ENCODE results near the gene RYK.
"Not testable (repeated sequence)": the region's sequence is repeated elsewhere in the genome, so short reads cannot be mapped to it uniquely, and the experiment has no call there.

RYK gene

GRCh38 chr3:134211797-134212196 lies 38.9 kb downstream of the RYK start:
- no peak overlapping the region for H3K4me3 ChIP-seq (replicated peaks; ENCODE audit: low read depth, low read length)
- peak; percentile 66 for TF ChIP-seq CTCF (IDR thresholded peaks at IDR 0.05; ENCODE audit: insufficient read depth, low read length, poor library complexity, severe bottlenecking)
- no peaks in the 10 kb centered on the region for H3K27me3 ChIP-seq (replicated peaks; ENCODE audit: control insufficient read depth, insufficient read depth, low read length)
- DNase-seq (ENCODE audit: extremely low read depth, insufficient read length), result no peak
- H3K36me3 ChIP-seq (ENCODE audit: control insufficient read depth, insufficient read depth, low read length), result no peaks in the 10 kb centered on the region; the same call in 1 of the 2 replicates

DNA sequence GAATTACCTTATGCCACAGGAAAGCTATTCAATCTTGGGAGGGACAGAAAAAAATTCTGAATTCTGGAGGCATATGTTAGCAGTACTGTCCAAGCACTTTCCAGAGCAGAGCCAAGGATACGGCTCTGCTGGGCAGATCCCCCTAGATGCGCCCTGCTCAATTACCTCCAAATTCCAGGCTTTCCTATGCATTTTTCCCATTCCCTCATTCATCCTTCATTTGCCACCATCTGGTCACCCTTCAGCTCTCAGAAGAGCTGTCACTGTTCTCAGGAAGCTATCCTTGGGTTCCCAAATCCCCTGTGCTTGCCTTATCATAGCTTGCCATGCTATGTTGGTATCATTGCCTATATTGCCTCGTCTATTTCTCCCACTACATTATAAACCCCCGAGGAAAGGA lies 45.2 kb downstream of the RYK start:
- no peaks in the 10 kb centered on the region for H3K36me3 ChIP-seq (ENCODE audit: control insufficient read depth, insufficient read depth, low read length)
- TF ChIP-seq CTCF (IDR thresholded peaks at IDR 0.05; ENCODE audit: insufficient read depth, low read length, poor library complexity, severe bottlenecking), result no peak
- no peak overlapping the region for H3K4me3 ChIP-seq (replicated peaks; ENCODE audit: low read depth, low read length)
- no peak for DNase-seq (ENCODE audit: extremely low read depth, insufficient read length)
- H3K27me3 ChIP-seq (replicated peaks; ENCODE audit: control insufficient read depth, insufficient read depth, low read length), result no peaks in the 10 kb centered on the region

DNA sequence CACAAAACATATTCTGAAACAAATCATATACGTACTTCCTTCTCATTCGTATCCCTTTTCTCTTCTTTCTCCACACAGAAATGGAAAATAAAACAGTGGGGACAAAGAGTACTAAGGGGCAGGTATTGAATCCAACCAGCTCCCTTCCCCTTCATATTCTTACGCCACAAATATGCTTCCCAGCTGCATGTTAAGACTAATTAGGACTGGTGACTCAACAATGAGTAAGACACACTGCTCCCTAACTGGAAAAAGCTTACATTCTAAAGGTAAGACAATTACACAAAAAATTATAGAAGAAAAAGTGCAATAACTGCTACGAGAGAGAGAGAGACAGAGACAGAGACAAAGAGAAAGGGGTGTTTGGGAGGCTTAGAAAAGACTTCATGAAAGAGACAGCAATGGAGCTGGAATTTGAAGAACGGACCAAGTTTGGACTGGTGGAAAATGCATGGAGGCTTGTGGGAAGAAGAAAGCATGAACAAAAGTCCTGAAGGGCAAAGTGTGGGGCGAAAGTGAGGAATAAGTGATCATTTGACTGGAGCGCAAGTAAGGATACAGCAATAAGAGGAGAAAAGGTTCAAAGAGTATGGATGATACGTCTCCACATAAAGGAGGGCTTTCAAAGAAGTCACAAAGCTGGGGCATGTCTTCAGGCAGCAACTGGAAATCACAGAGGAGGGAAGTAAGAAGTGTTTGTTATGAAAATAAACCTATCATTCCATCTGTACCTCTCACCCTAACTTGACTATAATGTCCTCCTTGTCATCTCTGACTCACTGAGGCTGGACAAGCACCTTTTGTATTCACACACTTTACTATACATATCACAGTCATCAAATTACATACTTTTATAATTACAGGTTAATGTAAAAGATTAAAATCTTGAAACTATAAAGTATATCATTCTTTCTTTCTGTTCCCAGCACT lies 49.2 kb downstream of the RYK start:
- Histone ChIP-seq H3K4me3 (replicated peaks; ENCODE audit: low read depth, low read length) (no peak overlapping the region), H3K27me3 (replicated peaks; ENCODE audit: control insufficient read depth, insufficient read depth, low read length) (no peaks in the 10 kb centered on the region), H3K36me3 (ENCODE audit: control insufficient read depth, insufficient read depth, low read length) (no peaks in the 10 kb centered on the region)
- no peak for TF ChIP-seq CTCF (IDR thresholded peaks at IDR 0.05; ENCODE audit: insufficient read depth, low read length, poor library complexity, severe bottlenecking)
- no peak for DNase-seq (ENCODE audit: extremely low read depth, insufficient read length)

GRCh38 chr3:134199880-134200279 lies 50.8 kb downstream of the RYK start:
- not testable (repeated sequence) for H3K27me3 ChIP-seq (replicated peaks; ENCODE audit: control insufficient read depth, insufficient read depth, low read length); DNase-seq (ENCODE audit: extremely low read depth, insufficient read length); H3K4me3 ChIP-seq (replicated peaks; ENCODE audit: low read depth, low read length); H3K36me3 ChIP-seq (ENCODE audit: control insufficient read depth, insufficient read depth, low read length)

- Histone ChIP-seq H3K27me3 (replicated peaks; ENCODE audit: control insufficient read depth, insufficient read depth, low read length) (no peaks in the 10 kb centered on the region), H3K4me3 (replicated peaks; ENCODE audit: low read depth, low read length) (no peak overlapping the region), H3K36me3 (ENCODE audit: control insufficient read depth, insufficient read depth, low read length) (no peaks in the 10 kb centered on the region)
- no peak for DNase-seq (ENCODE audit: extremely low read depth, insufficient read length)
- TF ChIP-seq CTCF (IDR thresholded peaks at IDR 0.05; ENCODE audit: insufficient read depth, low read length, poor library complexity, severe bottlenecking), result no peak
Measured at GRCh38 chr3:134199240-134199639, 51.4 kb downstream of the RYK start.

DNA sequence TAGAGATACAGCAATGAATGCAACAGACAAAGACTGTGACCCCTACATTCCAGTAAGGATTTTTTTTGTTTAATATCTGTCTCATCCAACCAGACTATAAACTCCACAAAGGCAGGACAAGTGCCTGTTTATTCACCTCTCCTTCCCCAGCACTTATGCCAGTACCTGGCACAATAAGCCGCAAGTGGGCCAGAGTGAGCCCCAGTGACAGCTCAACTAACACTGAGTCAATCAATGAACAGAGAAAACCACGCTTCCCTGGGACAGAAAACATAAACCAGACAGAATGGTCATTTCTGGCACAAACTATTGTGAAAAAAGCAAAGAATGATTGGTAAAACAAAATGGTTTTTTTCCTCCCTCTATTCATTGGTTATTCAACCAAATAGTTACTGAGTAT lies 52.2 kb downstream of the RYK start:
- Histone ChIP-seq H3K27me3 (replicated peaks; ENCODE audit: control insufficient read depth, insufficient read depth, low read length) (no peaks in the 10 kb centered on the region), H3K36me3 (ENCODE audit: control insufficient read depth, insufficient read depth, low read length) (no peaks in the 10 kb centered on the region), H3K4me3 (replicated peaks; ENCODE audit: low read depth, low read length) (no peak overlapping the region)
- no peak for TF ChIP-seq CTCF (IDR thresholded peaks at IDR 0.05; ENCODE audit: insufficient read depth, low read length, poor library complexity, severe bottlenecking)
- DNase-seq (ENCODE audit: extremely low read depth, insufficient read length), result no peak

Measured in GM06990 (cell line).